ENCODE data around the gene HLX. TPM values are rescaled to one million over a fixed set of nuclear protein-coding genes. Genes with fewer than 3 reads are reported as not detected.

HLX gene
- total RNA-seq, 4 donors from 2014 or later: 11.9 to 26.8 (median 16.4) TPM

DNA sequence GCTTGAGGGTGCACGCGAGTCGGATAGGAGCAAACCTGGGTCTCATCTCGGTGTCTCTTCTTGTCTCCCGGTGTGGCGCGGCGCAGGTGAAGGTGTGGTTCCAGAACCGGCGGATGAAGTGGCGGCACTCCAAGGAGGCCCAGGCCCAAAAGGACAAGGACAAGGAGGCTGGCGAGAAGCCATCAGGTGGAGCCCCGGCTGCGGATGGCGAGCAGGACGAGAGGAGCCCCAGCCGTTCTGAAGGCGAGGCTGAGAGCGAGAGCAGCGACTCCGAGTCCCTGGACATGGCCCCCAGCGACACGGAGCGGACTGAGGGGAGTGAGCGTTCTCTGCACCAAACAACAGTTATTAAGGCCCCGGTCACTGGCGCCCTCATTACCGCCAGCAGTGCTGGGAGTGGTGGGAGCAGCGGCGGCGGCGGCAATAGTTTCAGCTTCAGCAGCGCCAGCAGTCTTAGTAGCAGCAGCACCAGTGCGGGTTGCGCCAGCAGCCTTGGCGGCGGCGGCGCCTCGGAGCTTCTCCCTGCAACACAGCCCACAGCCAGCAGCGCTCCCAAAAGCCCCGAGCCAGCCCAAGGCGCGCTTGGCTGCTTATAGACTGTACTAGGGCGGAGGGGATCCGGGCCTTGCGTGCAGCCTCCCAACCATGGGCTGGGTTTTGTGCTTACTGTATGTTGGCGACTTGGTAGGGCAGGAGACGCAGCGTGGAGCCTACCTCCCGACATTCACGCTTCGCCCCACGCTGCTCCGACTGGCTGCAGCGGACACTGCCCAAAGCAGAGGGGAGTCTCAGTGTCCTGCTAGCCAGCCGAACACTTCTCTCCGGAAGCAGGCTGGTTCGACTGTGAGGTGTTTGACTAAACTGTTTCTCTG, 5.1 kb downstream of the HLX start:
- TF ChIP-seq, protein P1, sequence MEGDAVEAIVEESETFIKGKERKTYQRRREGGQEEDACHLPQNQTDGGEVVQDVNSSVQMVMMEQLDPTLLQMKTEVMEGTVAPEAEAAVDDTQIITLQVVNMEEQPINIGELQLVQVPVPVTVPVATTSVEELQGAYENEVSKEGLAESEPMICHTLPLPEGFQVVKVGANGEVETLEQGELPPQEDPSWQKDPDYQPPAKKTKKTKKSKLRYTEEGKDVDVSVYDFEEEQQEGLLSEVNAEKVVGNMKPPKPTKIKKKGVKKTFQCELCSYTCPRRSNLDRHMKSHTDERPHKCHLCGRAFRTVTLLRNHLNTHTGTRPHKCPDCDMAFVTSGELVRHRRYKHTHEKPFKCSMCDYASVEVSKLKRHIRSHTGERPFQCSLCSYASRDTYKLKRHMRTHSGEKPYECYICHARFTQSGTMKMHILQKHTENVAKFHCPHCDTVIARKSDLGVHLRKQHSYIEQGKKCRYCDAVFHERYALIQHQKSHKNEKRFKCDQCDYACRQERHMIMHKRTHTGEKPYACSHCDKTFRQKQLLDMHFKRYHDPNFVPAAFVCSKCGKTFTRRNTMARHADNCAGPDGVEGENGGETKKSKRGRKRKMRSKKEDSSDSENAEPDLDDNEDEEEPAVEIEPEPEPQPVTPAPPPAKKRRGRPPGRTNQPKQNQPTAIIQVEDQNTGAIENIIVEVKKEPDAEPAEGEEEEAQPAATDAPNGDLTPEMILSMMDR (IDR thresholded peaks at IDR 0.05; ENCODE audit: low read depth): no peak

- TF ChIP-seq, protein P1 (IDR thresholded peaks at IDR 0.05; ENCODE audit: low read depth): no peak
These were observed 6.0 kb downstream of the HLX start for GRCh38 chr1:220884981-220885918.

- TF ChIP-seq, protein P1 (IDR thresholded peaks at IDR 0.05; ENCODE audit: low read depth): no peak
These were observed 6.7 kb downstream of the HLX start for GRCh38 chr1:220885971-220886370.

DNA sequence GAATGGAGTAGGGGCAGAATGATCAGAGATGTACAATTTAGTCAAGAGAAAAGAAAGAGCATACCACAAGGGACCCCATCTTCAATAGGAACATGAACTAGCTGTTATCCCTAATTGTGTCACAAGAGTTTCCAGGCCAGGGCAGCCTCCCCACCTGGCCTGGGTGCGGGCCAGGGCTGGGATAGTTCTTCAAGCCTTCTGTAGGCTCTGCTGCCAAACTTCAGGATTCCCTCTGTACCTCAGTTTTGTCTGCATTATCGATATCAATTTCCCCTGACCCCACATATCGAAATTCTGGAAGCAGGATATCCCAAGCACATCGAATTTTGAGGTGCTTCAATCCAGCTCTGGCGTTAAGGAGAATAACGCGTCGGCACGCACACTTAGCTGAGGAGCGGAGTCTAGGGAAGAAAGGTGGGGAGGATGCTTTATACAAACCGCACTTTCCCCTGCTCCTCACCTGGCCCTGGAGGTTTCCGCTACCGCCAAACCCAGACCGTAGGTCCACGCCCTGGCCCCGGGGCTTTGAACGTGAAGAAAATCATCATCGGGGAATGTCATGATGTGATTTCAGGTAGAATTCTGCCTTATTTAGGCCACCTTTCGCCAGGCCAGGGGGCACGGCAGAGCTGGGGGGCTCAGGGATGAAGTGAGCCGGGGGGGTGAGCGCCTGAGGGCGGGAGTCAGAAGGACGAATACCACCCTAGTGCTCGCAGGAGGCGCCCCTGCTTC, 7.4 kb downstream of the HLX start:
- TF ChIP-seq, protein P1 (IDR thresholded peaks at IDR 0.05; ENCODE audit: low read depth): no peak

GRCh38 chr1:220887202-220887519, 7.9 kb downstream of the HLX start:
- TF ChIP-seq, protein P1 (IDR thresholded peaks at IDR 0.05; ENCODE audit: low read depth): no peak

DNA sequence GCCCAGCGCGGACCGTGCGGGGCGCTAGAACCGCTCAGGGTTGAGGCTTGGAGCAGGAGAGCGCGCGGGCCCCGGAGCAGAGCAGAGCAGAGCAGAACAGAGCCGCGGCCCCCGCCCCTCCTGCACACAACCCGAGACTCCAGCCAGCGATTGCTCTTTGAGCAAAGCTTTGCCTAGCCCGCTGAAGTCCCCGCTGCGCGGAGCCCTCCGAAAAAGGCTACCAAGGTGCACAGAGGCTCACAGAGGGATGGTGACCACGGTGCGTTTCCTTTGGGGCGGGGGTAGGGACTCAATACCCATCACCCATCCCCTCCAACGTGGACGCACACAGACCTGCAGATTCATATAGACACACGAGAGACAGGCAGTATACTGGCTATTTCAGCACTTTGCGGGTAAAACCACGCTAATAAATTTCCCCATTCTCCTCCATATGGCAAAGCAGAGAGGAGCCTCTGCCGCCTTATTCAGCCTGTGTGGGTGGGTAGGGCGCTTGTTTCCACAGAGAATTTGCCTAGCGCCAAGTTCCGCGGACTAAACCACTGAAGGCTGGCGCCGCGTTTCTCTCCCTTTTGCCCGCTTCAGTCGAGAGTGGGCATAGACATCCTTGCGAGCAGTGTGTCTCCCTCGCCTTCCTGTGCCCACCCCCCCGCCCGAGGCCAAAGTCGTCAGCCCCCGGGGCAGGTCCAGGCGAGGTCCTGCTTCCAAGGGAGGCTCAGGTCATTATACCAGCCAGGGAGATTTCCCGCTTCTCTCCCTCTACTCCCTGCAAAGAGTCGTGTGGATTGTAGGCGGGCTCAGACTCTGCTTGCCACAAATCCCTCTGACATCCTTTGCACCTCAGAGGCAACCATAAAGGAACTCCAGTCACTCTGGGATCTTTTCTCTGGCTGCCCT, 8.5 kb downstream of the HLX start:
- TF ChIP-seq, protein P1 (IDR thresholded peaks at IDR 0.05; ENCODE audit: low read depth): no peak
